Testis (tissue), 3 donors: ENCODE data around the gene SIGLEC5. TPM values are rescaled to one million over a fixed set of nuclear protein-coding genes. Genes with fewer than 3 reads are reported as not detected.

Experiments used
- DNase-seq: peaks from one replicate; pipeline ENCODE4 v3.0.0-alpha.2; 2019
- H3K27ac ChIP-seq, 2 donors: fragments of 200-600 bp; sonication (generic); one replicate each; pipeline ENCODE4 v1.5.1; 2019
- H3K27me3 ChIP-seq: fragments of 200-600 bp; sonication (generic); one replicate; pipeline ENCODE4 v1.5.1; 2019
- H3K36me3 ChIP-seq: fragments of 200-600 bp; sonication (generic); one replicate; pipeline ENCODE4 v1.5.1; 2017; ENCODE audit warnings: low read depth; ENCODE audit errors: missing control alignments
- H3K4me1 ChIP-seq: fragments of 200-600 bp; sonication (generic); one replicate; pipeline ENCODE4 v1.5.1; 2019
- H3K4me3 ChIP-seq, 2 donors: fragments of 200-600 bp; sonication (generic); one replicate each; pipeline ENCODE4 v1.5.1; 2017 to 2019
- H3K9me3 ChIP-seq: fragments of 200-600 bp; sonication (generic); one replicate; pipeline ENCODE4 v1.5.1; 2017
- CTCF ChIP-seq, 3 experiments: fragments of 450-650 bp in 2 of 3; fragments of 200-600 bp in 1 of 3; sonication (generic) in 1 of 3; IDR thresholded peaks; one replicate each; pipeline ENCODE4 v1.5.1; 2016 to 2019; ENCODE audit warnings: antibody characterized with exemption in 3 of 3, mild to moderate bottlenecking in 2 of 3, moderate library complexity in 1 of 3
- POLR2A ChIP-seq: fragments of 450-650 bp; IDR thresholded peaks from one replicate; pipeline ENCODE4 v1.6.1; 2017; ENCODE audit warnings: antibody characterized with exemption, mild to moderate bottlenecking, moderate library complexity
- WGBS, 2 donors: methylation state at CpG; one replicate each; pipeline ENCODE4 v1.1.5; 2018; 5-methylcytosine and 5-hydroxymethylcytosine counted together
- intact Hi-C: fragments of 100-400 bp; cut with DNase I; formaldehyde crosslinking; loops from one replicate; pipeline ENCODE4 v1.15.1; 2023; ENCODE audit warnings: low total_unique reads
- polyA plus RNA-seq: library from polyadenylated mRNA; stranded (reverse); fragments of 350-450 nt; fragmentation: Illumina TruSeq; extraction: RNeasy Lipid Tissue Mini Kit (QIAGEN cat#74804); gene quantifications from one replicate; pipeline ENCODE4 v1.2.3, GENCODE V29; 2014; ENCODE audit warnings: low read depth, low replicate concordance; ENCODE audit not compliant: insufficient read depth
- total RNA-seq, 2 donors: library from RNA; depleted of rRNA; stranded (reverse); fragments of >200 nt; gene quantifications; one replicate each; pipeline ENCODE4 v1.2.3, GENCODE V29; 2016

Gene SIGLEC5
- total and polyA plus RNA-seq, 3 donors from 2014 or later: not detected

GRCh38 chr19:51641648-51642047, 11.4 kb upstream of the SIGLEC5 start:
- Histone ChIP-seq H3K27me3 (no peaks in the 10 kb centered on the region), H3K36me3 (no peaks in the 10 kb centered on the region), H3K27ac (no peak overlapping the region), H3K9me3 (no peaks in the 10 kb centered on the region), H3K4me3 (no peak overlapping the region), H3K4me1 (peaks cover 22% of the 10 kb centered on the region)
- intact Hi-C loops: no loop called here
- no peak for DNase-seq
- no peak for TF ChIP-seq CTCF (IDR thresholded peaks at IDR 0.05)
- TF ChIP-seq POLR2A: no peak

GRCh38 chr19:51640386-51640785, 10.2 kb upstream of the SIGLEC5 start:
- 92 to 95% methylated on average over 3 of the region's 3 CpGs for WGBS, 2 donors
- H3K36me3 ChIP-seq: no peaks in the 10 kb centered on the region
- no peak for TF ChIP-seq CTCF (IDR thresholded peaks at IDR 0.05)
- no peak for TF ChIP-seq POLR2A
- H3K9me3 ChIP-seq: no peaks in the 10 kb centered on the region
- peaks cover 21% of the 10 kb centered on the region for H3K4me1 ChIP-seq
- H3K27me3 ChIP-seq: no peaks in the 10 kb centered on the region
- intact Hi-C loops: no loop called here
- DNase-seq: no peak
- no peak overlapping the region for H3K27ac ChIP-seq
- H3K4me3 ChIP-seq: no peak overlapping the region

GRCh38 chr19:51639916-51640315, 9.7 kb upstream of the SIGLEC5 start:
- H3K27me3 ChIP-seq: no peaks in the 10 kb centered on the region
- no peaks in the 10 kb centered on the region for H3K36me3 ChIP-seq
- no peak overlapping the region for H3K4me3 ChIP-seq
- TF ChIP-seq CTCF (IDR thresholded peaks at IDR 0.05) (no peak), POLR2A (no peak)
- intact Hi-C loops: no loop called here
- peaks cover 18% of the 10 kb centered on the region for H3K4me1 ChIP-seq
- DNase-seq: no peak
- WGBS, 2 donors: 76 to 80% methylated on average over 4 of the region's 4 CpGs
- H3K27ac ChIP-seq: no peak overlapping the region
- no peaks in the 10 kb centered on the region for H3K9me3 ChIP-seq

GRCh38 chr19:51637362-51637978, 7.3 kb upstream of the SIGLEC5 start:
- H3K27ac ChIP-seq: no peak overlapping the region
- no peaks in the 10 kb centered on the region for H3K9me3 ChIP-seq
- no peaks in the 10 kb centered on the region for H3K4me1 ChIP-seq
- H3K27me3 ChIP-seq: no peaks in the 10 kb centered on the region
- DNase-seq: no peak
- intact Hi-C loops: no loop called here
- no peak overlapping the region for H3K4me3 ChIP-seq
- H3K36me3 ChIP-seq: no peaks in the 10 kb centered on the region
- WGBS, 2 donors: 14 to 26% methylated on average over 5 of the region's 5 CpGs
- TF ChIP-seq POLR2A: no peak
- peak in 2 of 3 experiments; percentile 28 to 58 for TF ChIP-seq CTCF (IDR thresholded peaks at IDR 0.05)

GRCh38 chr19:51632126-51632525, 1.9 kb upstream of the SIGLEC5 start:
- H3K36me3 ChIP-seq: no peaks in the 10 kb centered on the region
- no peaks in the 10 kb centered on the region for H3K9me3 ChIP-seq
- TF ChIP-seq CTCF (IDR thresholded peaks at IDR 0.05): no peak
- TF ChIP-seq POLR2A: no peak
- no peak overlapping the region for H3K27ac ChIP-seq
- no peak for DNase-seq
- no peaks in the 10 kb centered on the region for H3K27me3 ChIP-seq
- H3K4me1 ChIP-seq: no peaks in the 10 kb centered on the region
- H3K4me3 ChIP-seq: no peak overlapping the region
- intact Hi-C loops: no loop called here
- 79 to 82% methylated on average over 5 of the region's 5 CpGs for WGBS, 2 donors
